Measurements from ENCODE around the gene MYO1H. TPM values are rescaled to one million over a fixed set of nuclear protein-coding genes. Genes with fewer than 3 reads are reported as not detected.
A peak's percentile ranks its signal among the peaks of the same experiment; 100 is the strongest.

The MYO1H gene
- polyA plus RNA-seq, 4 donors = 1.6 TPM; not detected in 3

DNA sequence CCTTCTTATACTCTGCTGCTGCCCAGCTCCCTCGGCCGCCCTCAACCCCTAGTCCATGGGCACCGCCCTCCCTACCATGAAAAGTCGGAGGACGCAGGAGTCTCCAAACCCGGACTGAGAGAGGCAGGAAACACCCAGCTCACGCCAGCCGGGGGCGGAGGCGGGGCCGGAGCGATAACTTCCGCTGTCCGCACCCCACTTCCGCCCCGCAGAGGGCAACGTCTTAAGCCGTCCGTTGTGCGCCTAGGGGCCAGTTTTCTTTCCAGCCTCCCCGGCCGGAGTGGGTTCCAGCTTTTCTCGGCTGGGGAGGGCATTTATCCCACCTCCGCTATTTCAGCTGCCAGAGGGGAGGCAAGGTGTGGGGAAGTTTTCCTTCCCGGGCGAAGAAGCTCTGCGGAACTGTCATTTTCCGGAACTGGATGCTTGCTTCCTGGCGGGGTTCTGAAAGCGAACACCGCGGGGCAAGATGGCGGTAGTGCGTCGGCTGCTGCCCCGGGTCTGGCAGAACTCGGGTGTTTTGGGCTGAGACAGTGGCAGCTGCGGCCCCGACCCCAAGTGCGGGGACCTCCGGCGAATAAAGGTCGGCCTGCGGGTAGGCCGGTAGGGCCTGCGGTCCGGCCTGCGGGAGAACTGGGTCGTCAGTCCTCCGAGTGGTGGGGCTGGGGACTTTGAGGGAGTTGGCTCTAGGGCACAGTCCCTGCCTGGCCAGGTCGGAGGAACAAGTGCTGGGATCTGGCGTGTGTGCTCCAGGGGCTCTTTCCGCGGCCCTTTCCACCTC, 129.7 kb downstream of the MYO1H start, which contains the start of the genes KCTD10 and UBE3B:
Gene KCTD10, minus strand, starts transcription at position 116 of the 778 bp plus-strand sequence. Its CDS starts 38 bp downstream, at position 78.
Gene UBE3B, plus strand, starts transcription at position 450 of the 778 bp plus-strand sequence. CDS start 5,918 bp downstream, outside the sequence.
- Histone ChIP-seq H3K4me3 (ENCODE audit: low read depth in 1 of 3, low read length in 3 of 3) (peak within 1 kb of the TSS; percentile 83 to 97 (median 94)), H3K36me3 (ENCODE audit: control insufficient read depth in 3 of 3, insufficient read depth in 2 of 3, low read depth in 1 of 3, low read length in 3 of 3) (peaks cover 0 to 7% (median 0%) of the 10 kb centered on the region in 3 donors), H3K27ac (ENCODE audit: low read depth in 1 of 3, low read length in 2 of 3) (peak within 1 kb of the TSS; percentile 75 to 98 (median 86)), H3K4me1 (ENCODE audit: control insufficient read depth in 3 of 3, insufficient read depth in 2 of 3, low read depth in 1 of 3, low read length in 2 of 3) (peaks cover 0 to 11% (median 6%) of the 10 kb centered on the region in 3 donors), H3K9me3 (ENCODE audit: control insufficient read depth in 2 of 2, insufficient read depth in 1 of 2, low read depth in 1 of 2, low read length in 1 of 2) (no peaks in the 10 kb centered on the region), H3K27me3 (ENCODE audit: control insufficient read depth in 3 of 3, insufficient read depth in 3 of 3, low read length in 3 of 3) (no peaks in the 10 kb centered on the region)
- DNase-seq = peak; percentile 88 to 94
- FAIRE-seq = no peak
- WGBS, 3 donors = 0% methylated on average over 53 to 54 of the region's 54 CpGs

DNA sequence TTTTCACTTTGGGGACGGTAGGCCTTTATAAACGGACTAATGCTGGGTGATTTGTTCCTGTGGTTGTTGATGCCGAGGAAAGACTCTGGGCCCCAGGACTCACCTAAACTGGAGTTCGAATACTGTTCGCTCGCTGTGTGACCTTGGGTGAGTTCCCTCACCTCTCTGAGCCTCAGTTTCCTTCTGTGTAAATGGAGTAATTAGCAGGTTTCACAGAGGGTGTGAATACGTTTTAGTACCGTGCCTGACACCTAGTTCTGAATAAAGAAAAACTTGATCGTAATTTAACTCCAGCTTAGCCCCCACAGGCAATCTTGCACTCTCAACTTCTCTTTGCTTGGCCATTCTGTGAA, 130.2 kb downstream of the MYO1H start:
- Histone ChIP-seq H3K27me3 (ENCODE audit: control insufficient read depth in 3 of 3, insufficient read depth in 3 of 3, low read length in 3 of 3) (no peaks in the 10 kb centered on the region), H3K4me3 (ENCODE audit: low read depth in 1 of 3, low read length in 3 of 3) (peak overlapping the region; percentile 83 to 97 (median 94)), H3K27ac (ENCODE audit: low read depth in 1 of 3, low read length in 2 of 3) (peak overlapping the region in 2 of 3 donors; percentile 86 to 98), H3K36me3 (ENCODE audit: control insufficient read depth in 3 of 3, insufficient read depth in 2 of 3, low read depth in 1 of 3, low read length in 3 of 3) (peaks cover 0 to 4% (median 0%) of the 10 kb centered on the region in 3 donors), H3K4me1 (ENCODE audit: control insufficient read depth in 3 of 3, insufficient read depth in 2 of 3, low read depth in 1 of 3, low read length in 2 of 3) (peaks cover 0 to 11% (median 6%) of the 10 kb centered on the region in 3 donors), H3K9me3 (ENCODE audit: control insufficient read depth in 2 of 2, insufficient read depth in 1 of 2, low read depth in 1 of 2, low read length in 1 of 2) (no peaks in the 10 kb centered on the region)
- FAIRE-seq = no peak
- 1 to 4% (median 2%) methylated on average over 9 of the region's 9 CpGs for WGBS, 3 donors
- no peak for DNase-seq

DNA sequence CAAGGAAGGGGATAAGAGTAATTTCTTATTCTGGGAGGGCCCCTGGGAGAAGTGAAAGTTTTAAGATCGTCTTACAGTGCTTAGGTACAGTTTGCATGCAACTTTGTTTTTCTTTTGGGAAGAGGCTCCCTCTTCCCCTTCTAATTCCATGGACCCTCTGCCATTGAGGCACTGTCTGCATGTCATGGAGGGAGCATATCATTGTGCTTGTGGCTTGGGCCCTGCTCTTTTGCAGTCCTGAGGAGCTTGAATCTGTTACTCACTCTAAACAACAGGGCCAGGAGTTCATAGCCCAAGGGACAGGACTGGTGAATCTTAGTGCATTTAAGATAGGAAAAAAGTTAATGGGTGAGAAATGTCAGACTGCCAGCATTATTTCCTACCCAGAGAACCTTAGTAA, 132.1 kb downstream of the MYO1H start:
- no peak for DNase-seq
- no peaks in the 10 kb centered on the region for H3K27me3 ChIP-seq (ENCODE audit: control insufficient read depth in 3 of 3, insufficient read depth in 3 of 3, low read length in 3 of 3)
- no peak overlapping the region for H3K27ac ChIP-seq (ENCODE audit: low read depth in 1 of 3, low read length in 2 of 3)
- H3K4me3 ChIP-seq (ENCODE audit: low read depth in 1 of 3, low read length in 3 of 3) = no peak overlapping the region
- no peaks in the 10 kb centered on the region for H3K9me3 ChIP-seq (ENCODE audit: control insufficient read depth in 2 of 2, insufficient read depth in 1 of 2, low read depth in 1 of 2, low read length in 1 of 2)
- FAIRE-seq = no peak
- H3K36me3 ChIP-seq (ENCODE audit: control insufficient read depth in 3 of 3, insufficient read depth in 2 of 3, low read depth in 1 of 3, low read length in 3 of 3) = peaks cover 0 to 14% (median 3%) of the 10 kb centered on the region in 3 donors
- H3K4me1 ChIP-seq (ENCODE audit: control insufficient read depth in 3 of 3, insufficient read depth in 2 of 3, low read depth in 1 of 3, low read length in 2 of 3) = peaks cover 0 to 11% (median 6%) of the 10 kb centered on the region in 3 donors
- 60 to 79% (median 64%) methylated on average over 1 of the region's 1 CpG for WGBS, 3 donors

DNA sequence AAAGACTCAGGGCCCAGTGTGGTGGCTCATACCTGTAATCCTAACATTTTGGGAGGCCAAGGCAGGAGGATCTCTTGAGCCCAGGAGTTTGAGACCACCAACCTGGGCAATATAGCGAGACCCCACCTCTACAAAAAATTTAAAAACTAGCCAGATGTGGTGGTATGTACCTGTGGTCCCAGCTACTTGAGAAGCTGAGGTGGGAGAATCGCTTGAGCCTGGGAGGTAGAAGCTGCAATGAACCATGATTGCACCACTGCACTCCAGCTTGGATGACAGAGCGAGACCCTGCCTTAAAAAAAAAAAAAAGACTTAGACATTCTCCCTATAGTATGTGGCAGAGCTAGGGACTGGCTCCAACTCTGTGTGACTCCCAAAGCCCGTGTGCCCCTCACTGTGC, 132.7 kb downstream of the MYO1H start:
- FAIRE-seq = no peak
- Histone ChIP-seq H3K4me3 (ENCODE audit: low read depth in 1 of 3, low read length in 3 of 3) (no peak overlapping the region), H3K27ac (ENCODE audit: low read depth in 1 of 3, low read length in 2 of 3) (no peak overlapping the region), H3K27me3 (ENCODE audit: control insufficient read depth in 3 of 3, insufficient read depth in 3 of 3, low read length in 3 of 3) (no peaks in the 10 kb centered on the region), H3K36me3 (ENCODE audit: control insufficient read depth in 3 of 3, insufficient read depth in 2 of 3, low read depth in 1 of 3, low read length in 3 of 3) (peaks cover 0 to 19% (median 3%) of the 10 kb centered on the region in 3 donors), H3K4me1 (ENCODE audit: control insufficient read depth in 3 of 3, insufficient read depth in 2 of 3, low read depth in 1 of 3, low read length in 2 of 3) (peaks cover 0 to 11% (median 6%) of the 10 kb centered on the region in 3 donors), H3K9me3 (ENCODE audit: control insufficient read depth in 2 of 2, insufficient read depth in 1 of 2, low read depth in 1 of 2, low read length in 1 of 2) (no peaks in the 10 kb centered on the region)
- 95 to 98% (median 96%) methylated on average over 4 of the region's 4 CpGs for WGBS, 3 donors
- DNase-seq = no peak

DNA sequence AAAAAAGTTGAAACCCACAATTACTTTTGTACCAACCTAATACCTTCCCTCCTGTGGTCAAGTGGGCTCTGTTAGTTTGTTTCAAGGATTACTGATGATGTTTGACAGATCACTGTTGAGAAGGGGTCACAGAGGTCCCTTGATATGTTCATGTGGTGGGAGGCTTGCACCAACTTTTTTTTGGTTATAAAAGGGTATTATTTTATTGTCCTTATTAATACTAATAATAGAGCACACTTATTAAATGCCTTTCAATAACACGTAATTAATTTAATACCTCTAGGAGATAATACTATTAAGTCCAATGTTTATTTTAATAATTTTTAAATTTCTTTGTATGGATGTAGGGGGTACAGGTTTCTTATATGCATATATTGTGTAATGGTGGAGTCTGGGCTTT, 134.2 kb downstream of the MYO1H start:
- no peaks in the 10 kb centered on the region for H3K27me3 ChIP-seq (ENCODE audit: control insufficient read depth in 3 of 3, insufficient read depth in 3 of 3, low read length in 3 of 3)
- no peak overlapping the region for H3K4me3 ChIP-seq (ENCODE audit: low read depth in 1 of 3, low read length in 3 of 3)
- peaks cover 0 to 5% (median 0%) of the 10 kb centered on the region in 3 donors for H3K4me1 ChIP-seq (ENCODE audit: control insufficient read depth in 3 of 3, insufficient read depth in 2 of 3, low read depth in 1 of 3, low read length in 2 of 3)
- H3K9me3 ChIP-seq (ENCODE audit: control insufficient read depth in 2 of 2, insufficient read depth in 1 of 2, low read depth in 1 of 2, low read length in 1 of 2) = no peaks in the 10 kb centered on the region
- 90 to 97% (median 95%) methylated on average over 1 of the region's 1 CpG for WGBS, 3 donors
- H3K36me3 ChIP-seq (ENCODE audit: control insufficient read depth in 3 of 3, insufficient read depth in 2 of 3, low read depth in 1 of 3, low read length in 3 of 3) = peaks cover 4 to 28% (median 9%) of the 10 kb centered on the region in 3 donors
- DNase-seq (no peak), FAIRE-seq (no peak)
- no peak overlapping the region for H3K27ac ChIP-seq (ENCODE audit: low read depth in 1 of 3, low read length in 2 of 3)

DNA sequence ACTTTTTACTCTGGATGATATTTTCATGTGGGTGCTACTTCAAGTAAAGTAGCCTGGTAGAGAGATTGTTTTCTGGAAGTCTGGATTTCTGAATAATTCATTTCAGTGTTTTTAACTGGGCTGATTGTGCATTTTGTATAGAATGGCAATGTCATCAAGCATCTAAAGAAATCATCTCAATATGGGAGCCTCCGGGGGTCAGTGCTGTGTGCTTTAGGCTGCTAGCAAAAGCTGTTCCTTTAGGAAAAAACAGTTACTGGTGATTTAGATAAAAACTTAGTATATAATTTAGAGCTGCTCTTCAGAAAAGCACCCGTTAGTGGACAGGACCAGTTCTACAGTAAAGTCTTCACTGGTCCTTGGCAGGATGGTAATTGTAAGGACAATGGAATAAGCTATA, 134.8 kb downstream of the MYO1H start:
- no peaks in the 10 kb centered on the region for H3K27me3 ChIP-seq (ENCODE audit: control insufficient read depth in 3 of 3, insufficient read depth in 3 of 3, low read length in 3 of 3)
- H3K9me3 ChIP-seq (ENCODE audit: control insufficient read depth in 2 of 2, insufficient read depth in 1 of 2, low read depth in 1 of 2, low read length in 1 of 2) = no peaks in the 10 kb centered on the region
- no peak overlapping the region for H3K4me3 ChIP-seq (ENCODE audit: low read depth in 1 of 3, low read length in 3 of 3)
- DNase-seq = no peak
- 94 to 96% (median 94%) methylated on average over 2 of the region's 2 CpGs for WGBS, 3 donors
- no peak for FAIRE-seq
- H3K4me1 ChIP-seq (ENCODE audit: control insufficient read depth in 3 of 3, insufficient read depth in 2 of 3, low read depth in 1 of 3, low read length in 2 of 3) = peaks cover 0 to 5% (median 0%) of the 10 kb centered on the region in 3 donors
- H3K27ac ChIP-seq (ENCODE audit: low read depth in 1 of 3, low read length in 2 of 3) = no peak overlapping the region
- H3K36me3 ChIP-seq (ENCODE audit: control insufficient read depth in 3 of 3, insufficient read depth in 2 of 3, low read depth in 1 of 3, low read length in 3 of 3) = peaks cover 4 to 34% (median 11%) of the 10 kb centered on the region in 3 donors

DNA sequence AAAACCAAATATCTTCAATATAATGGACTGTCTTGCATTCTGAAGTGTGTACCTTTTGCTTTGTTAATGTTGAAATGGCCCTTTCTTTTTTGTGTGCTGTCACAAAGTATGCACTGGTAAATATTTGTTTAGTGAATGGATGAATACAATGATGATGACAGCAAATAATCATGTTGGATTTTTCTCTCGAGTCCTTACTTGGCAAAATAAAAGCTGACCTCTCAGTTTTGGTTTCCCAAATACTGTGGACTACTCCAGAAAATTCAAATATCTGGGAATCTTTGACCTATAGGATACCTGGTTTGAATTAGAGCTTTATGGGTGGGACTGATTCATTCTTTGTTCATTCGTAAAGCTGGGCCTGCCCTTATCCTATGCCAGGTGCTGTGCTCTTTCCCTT, 135.2 kb downstream of the MYO1H start:
- H3K36me3 ChIP-seq (ENCODE audit: control insufficient read depth in 3 of 3, insufficient read depth in 2 of 3, low read depth in 1 of 3, low read length in 3 of 3) = peaks cover 4 to 38% (median 14%) of the 10 kb centered on the region in 3 donors
- H3K4me1 ChIP-seq (ENCODE audit: control insufficient read depth in 3 of 3, insufficient read depth in 2 of 3, low read depth in 1 of 3, low read length in 2 of 3) = peaks cover 0 to 5% (median 0%) of the 10 kb centered on the region in 3 donors
- H3K27me3 ChIP-seq (ENCODE audit: control insufficient read depth in 3 of 3, insufficient read depth in 3 of 3, low read length in 3 of 3) = no peaks in the 10 kb centered on the region
- FAIRE-seq (no peak), DNase-seq (no peak)
- H3K4me3 ChIP-seq (ENCODE audit: low read depth in 1 of 3, low read length in 3 of 3) = no peak overlapping the region
- WGBS, 3 donors = 70 to 77% (median 76%) methylated on average over 2 of the region's 2 CpGs
- no peaks in the 10 kb centered on the region for H3K9me3 ChIP-seq (ENCODE audit: control insufficient read depth in 2 of 2, insufficient read depth in 1 of 2, low read depth in 1 of 2, low read length in 1 of 2)
- H3K27ac ChIP-seq (ENCODE audit: low read depth in 1 of 3, low read length in 2 of 3) = no peak overlapping the region

DNA sequence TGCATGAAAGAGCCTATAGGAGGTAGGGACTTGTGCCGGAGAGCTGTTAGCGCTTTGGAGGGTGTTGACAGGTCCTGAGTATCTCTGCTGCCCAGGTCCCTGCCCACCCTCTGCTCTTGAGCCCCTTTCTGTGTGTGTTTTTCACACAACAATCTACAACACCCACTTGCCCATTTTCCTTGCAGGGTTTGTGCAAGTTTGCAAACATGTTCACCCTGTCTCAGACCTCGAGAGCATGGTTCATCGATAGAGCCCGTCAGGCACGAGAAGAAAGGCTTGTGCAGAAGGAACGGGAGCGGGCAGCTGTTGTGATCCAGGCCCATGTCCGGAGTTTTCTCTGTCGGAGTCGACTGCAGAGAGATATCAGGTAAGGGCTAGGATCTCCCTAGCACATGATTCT, 135.6 kb downstream of the MYO1H start:
- H3K27me3 ChIP-seq (ENCODE audit: control insufficient read depth in 3 of 3, insufficient read depth in 3 of 3, low read length in 3 of 3) = no peaks in the 10 kb centered on the region
- H3K9me3 ChIP-seq (ENCODE audit: control insufficient read depth in 2 of 2, insufficient read depth in 1 of 2, low read depth in 1 of 2, low read length in 1 of 2) = no peaks in the 10 kb centered on the region
- WGBS, 3 donors = 92 to 94% (median 94%) methylated on average over 11 of the region's 11 CpGs
- peaks cover 4 to 40% (median 18%) of the 10 kb centered on the region in 3 donors for H3K36me3 ChIP-seq (ENCODE audit: control insufficient read depth in 3 of 3, insufficient read depth in 2 of 3, low read depth in 1 of 3, low read length in 3 of 3)
- H3K27ac ChIP-seq (ENCODE audit: low read depth in 1 of 3, low read length in 2 of 3) = no peak overlapping the region
- FAIRE-seq (no peak), DNase-seq (no peak)
- peaks cover 0 to 5% (median 0%) of the 10 kb centered on the region in 3 donors for H3K4me1 ChIP-seq (ENCODE audit: control insufficient read depth in 3 of 3, insufficient read depth in 2 of 3, low read depth in 1 of 3, low read length in 2 of 3)
- H3K4me3 ChIP-seq (ENCODE audit: low read depth in 1 of 3, low read length in 3 of 3) = no peak overlapping the region
